OCI-LY7 (cell line): ENCODE data around the gene OSCP1.

Source experiments
- EZH2phosphoT487 ChIP-seq: fragments of 200-600 bp; sonication (generic); IDR thresholded peaks from 2 replicates; pipeline ENCODE4 v1.6.1; 2018; ENCODE audit warnings: low read depth, borderline replicate concordance, mild to moderate bottlenecking, mixed run types, antibody characterized with exemption, low read length, moderate library complexity, mixed read lengths
- TF ChIP-seq, protein P1 (sequence below): fragments of 200-600 bp; sonication (generic); conservative IDR thresholded peaks from 2 replicates; pipeline ENCODE4 v1.5.1; 2014; ENCODE audit warnings: mild to moderate bottlenecking, antibody characterized with exemption, low read length, moderate library complexity, mixed read lengths

DNA sequence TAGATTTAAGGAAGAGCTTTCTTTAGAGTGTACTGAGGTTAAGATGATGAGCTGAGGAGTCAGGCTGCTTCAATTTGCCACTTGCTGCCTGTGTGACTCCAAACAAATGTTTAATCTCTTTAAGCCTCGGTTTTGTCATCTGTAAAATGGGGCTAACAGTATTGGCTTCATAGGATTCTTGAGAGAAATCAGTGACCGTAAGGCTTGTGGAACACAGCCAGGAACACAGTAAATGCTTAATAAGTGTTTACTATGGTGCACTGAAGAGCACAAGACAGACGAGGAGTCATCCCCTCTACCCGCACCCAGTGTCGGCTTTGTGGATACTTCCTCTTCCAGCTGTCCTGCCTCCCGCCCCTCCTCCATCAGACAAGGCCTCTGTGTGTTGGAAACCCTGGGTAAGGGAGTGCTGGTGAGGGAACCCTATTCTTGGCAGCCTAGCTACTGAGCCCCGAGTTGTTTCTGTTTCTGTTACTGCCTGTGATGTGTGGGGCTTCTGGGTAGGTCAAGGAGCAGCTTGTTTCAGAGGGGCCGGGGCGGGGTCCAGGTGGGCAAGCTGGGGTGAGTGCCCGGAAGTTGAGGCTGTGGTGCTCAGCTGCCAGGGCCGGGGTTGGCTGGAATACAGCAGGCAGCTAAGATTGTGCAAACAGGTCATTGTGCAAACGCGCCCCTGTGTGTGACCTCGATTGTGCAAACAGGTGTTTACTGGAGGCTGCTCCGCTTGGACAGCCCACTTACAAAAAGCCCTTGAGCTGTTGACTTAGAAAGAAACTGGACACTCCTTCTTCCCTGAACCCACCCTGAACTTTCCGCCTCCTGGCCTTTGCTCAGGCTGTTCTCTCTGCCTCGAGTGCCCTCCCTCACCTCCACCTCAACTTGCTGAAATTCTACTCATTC, 36.4 kb upstream of the OSCP1 start:
- TF ChIP-seq, protein P1, sequence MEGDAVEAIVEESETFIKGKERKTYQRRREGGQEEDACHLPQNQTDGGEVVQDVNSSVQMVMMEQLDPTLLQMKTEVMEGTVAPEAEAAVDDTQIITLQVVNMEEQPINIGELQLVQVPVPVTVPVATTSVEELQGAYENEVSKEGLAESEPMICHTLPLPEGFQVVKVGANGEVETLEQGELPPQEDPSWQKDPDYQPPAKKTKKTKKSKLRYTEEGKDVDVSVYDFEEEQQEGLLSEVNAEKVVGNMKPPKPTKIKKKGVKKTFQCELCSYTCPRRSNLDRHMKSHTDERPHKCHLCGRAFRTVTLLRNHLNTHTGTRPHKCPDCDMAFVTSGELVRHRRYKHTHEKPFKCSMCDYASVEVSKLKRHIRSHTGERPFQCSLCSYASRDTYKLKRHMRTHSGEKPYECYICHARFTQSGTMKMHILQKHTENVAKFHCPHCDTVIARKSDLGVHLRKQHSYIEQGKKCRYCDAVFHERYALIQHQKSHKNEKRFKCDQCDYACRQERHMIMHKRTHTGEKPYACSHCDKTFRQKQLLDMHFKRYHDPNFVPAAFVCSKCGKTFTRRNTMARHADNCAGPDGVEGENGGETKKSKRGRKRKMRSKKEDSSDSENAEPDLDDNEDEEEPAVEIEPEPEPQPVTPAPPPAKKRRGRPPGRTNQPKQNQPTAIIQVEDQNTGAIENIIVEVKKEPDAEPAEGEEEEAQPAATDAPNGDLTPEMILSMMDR = no peak
- no peak for TF ChIP-seq EZH2phosphoT487
